HEK293 (cell line): ENCODE data around the gene KATNAL2.

Experiments
- CTCF ChIP-seq: fragments of 450-650 bp; formaldehyde crosslinking; IDR thresholded peaks from 2 replicates; pipeline ENCODE4 v1.5.1; 2016; ENCODE audit warnings: missing biosample characterization, missing genetic modification characterization
- GFI1B ChIP-seq: fragments of 450-650 bp; formaldehyde crosslinking; IDR thresholded peaks from 2 replicates; pipeline ENCODE4 v1.5.1; 2016; ENCODE audit warnings: missing biosample characterization, missing genetic modification characterization
- INSM2 ChIP-seq: fragments of 450-650 bp; formaldehyde crosslinking; IDR thresholded peaks from 2 replicates; pipeline ENCODE4 v1.5.1; 2016; ENCODE audit warnings: missing biosample characterization, missing genetic modification characterization
- ZBTB7A ChIP-seq: fragments of 450-650 bp; formaldehyde crosslinking; IDR thresholded peaks from 2 replicates; pipeline ENCODE4 v1.5.1; 2016; ENCODE audit warnings: low read depth, missing biosample characterization, missing genetic modification characterization
- ZNF174 ChIP-seq: fragments of 450-650 bp; formaldehyde crosslinking; IDR thresholded peaks from 2 replicates; pipeline ENCODE4 v1.5.0; 2017; ENCODE audit warnings: missing biosample characterization, mild to moderate bottlenecking, missing genetic modification characterization
- ZNF239 ChIP-seq: fragments of 450-650 bp; formaldehyde crosslinking; IDR thresholded peaks from 2 replicates; pipeline ENCODE4 v1.5.1; 2016; ENCODE audit warnings: missing biosample characterization, missing genetic modification characterization
- ZNF335 ChIP-seq: fragments of 450-650 bp; formaldehyde crosslinking; conservative IDR thresholded peaks from 2 replicates; pipeline ENCODE4 v1.5.1; 2016; ENCODE audit warnings: missing biosample characterization, missing genetic modification characterization
- ZNF558 ChIP-seq: fragments of 450-650 bp; formaldehyde crosslinking; IDR thresholded peaks from 2 replicates; pipeline ENCODE4 v1.5.1; 2016; ENCODE audit warnings: missing biosample characterization, missing genetic modification characterization

DNA sequence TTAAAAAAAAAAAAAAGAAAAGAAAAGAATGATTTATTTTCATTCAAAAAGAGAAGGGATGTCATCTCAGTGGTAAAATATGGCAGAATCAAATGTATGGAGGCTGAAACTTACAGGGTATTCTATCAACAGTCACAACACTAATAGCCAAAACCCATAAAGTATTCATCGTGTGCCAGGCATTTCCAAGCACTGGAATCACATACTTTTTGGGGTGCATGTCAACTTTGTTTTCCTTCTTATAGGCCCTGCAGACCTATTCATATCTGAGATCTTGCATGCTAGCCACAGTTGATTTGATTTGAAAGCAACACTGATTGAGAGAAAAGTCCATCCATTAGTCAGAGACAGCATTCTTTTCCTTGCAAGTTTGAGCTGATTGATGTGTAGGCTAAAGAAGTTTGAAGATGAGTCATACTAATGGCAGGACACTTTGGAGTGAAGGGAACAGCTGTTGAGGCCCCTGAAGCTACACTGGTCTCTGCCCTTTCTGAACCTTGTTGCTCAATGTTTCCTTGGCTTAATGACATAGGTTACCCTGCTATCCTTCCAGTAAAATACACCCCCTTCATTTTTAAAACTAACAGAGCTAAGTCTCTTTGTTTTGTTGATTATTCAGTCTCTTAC lies 22.0 kb downstream of the KATNAL2 start:
- no peak for TF ChIP-seq CTCF
- no peak for TF ChIP-seq INSM2 (tag by site-specific recombination)
- no peak for TF ChIP-seq ZBTB7A
- TF ChIP-seq ZNF239, result no peak
- no peak for TF ChIP-seq ZNF335 (tag by site-specific recombination)
- no peak for TF ChIP-seq ZNF174 (tag by site-specific recombination)
- TF ChIP-seq ZNF558 (tag by site-specific recombination), result no peak
- no peak for TF ChIP-seq GFI1B (tag by site-specific recombination)
